NB4 (cell line): Measurements from ENCODE around the gene SKAP2.

ENCODE experiments used
- MYC ChIP-seq: IDR thresholded peaks from 2 replicates; pipeline ENCODE4 v1.6.1; 2011; ENCODE audit warnings: low read depth, low read length
- POLR2A ChIP-seq: IDR thresholded peaks from 2 replicates; pipeline ENCODE4 v1.6.1; 2011; ENCODE audit warnings: mild to moderate bottlenecking; ENCODE audit not compliant: insufficient read length; ENCODE audit errors: extremely low read depth
- TF ChIP-seq, protein P1 (sequence below): IDR thresholded peaks from one replicate; pipeline ENCODE4 v1.5.1; 2012; ENCODE audit warnings: low read depth, low read length
- TF ChIP-seq, protein P2 (sequence below): IDR thresholded peaks from 2 replicates; pipeline ENCODE4 v1.6.1; 2011; ENCODE audit warnings: low read depth, low read length

DNA sequence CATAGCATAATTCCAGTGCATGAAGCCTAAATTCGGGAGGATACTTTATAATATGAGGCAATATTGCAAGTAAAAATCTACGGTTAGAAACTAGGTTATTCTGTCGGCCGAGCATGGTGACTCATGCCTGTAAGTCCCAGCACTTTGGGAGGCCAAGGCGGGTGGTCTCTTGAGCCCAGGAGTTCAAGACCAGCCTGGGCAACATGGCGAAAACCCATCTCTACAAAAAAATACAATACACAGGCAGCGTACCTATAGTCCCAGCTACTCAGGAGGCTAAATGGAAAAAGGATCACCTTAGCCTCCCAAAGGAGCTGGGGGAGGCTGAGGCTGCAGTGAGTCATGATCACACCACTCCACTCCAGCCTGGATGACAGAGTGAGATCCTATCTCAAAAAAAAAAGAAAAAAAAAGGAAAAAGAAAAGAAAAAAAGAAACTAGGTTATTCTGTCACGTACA lies 14.2 kb downstream of the SKAP2 start:
- TF ChIP-seq, protein P1, sequence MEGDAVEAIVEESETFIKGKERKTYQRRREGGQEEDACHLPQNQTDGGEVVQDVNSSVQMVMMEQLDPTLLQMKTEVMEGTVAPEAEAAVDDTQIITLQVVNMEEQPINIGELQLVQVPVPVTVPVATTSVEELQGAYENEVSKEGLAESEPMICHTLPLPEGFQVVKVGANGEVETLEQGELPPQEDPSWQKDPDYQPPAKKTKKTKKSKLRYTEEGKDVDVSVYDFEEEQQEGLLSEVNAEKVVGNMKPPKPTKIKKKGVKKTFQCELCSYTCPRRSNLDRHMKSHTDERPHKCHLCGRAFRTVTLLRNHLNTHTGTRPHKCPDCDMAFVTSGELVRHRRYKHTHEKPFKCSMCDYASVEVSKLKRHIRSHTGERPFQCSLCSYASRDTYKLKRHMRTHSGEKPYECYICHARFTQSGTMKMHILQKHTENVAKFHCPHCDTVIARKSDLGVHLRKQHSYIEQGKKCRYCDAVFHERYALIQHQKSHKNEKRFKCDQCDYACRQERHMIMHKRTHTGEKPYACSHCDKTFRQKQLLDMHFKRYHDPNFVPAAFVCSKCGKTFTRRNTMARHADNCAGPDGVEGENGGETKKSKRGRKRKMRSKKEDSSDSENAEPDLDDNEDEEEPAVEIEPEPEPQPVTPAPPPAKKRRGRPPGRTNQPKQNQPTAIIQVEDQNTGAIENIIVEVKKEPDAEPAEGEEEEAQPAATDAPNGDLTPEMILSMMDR, result no peak
- TF ChIP-seq POLR2A (no peak), MYC (no peak)
- TF ChIP-seq, protein P2, sequence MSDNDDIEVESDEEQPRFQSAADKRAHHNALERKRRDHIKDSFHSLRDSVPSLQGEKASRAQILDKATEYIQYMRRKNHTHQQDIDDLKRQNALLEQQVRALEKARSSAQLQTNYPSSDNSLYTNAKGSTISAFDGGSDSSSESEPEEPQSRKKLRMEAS, result no peak
